Stimulated activated naive CD8-positive, alpha-beta T cell treated with anti-CD3 and anti-CD28 coated beads, Interleukin-15, Interleukin-2, amounts not matched to agents 100 ng/mL and 50 ng/mL, for 24 hours (primary cell): ENCODE data around the gene OPCML.

Experiments
- H3K27ac Mint-ChIP-seq: one replicate; pipeline ENCODE4 v1.8.0; 2021; ENCODE audit warnings: mild to moderate bottlenecking, mixed read lengths
- H3K27me3 Mint-ChIP-seq: one replicate; pipeline ENCODE4 v1.8.0; 2021; ENCODE audit warnings: mixed read lengths
- H3K36me3 Mint-ChIP-seq: one replicate; pipeline ENCODE4 v1.8.0; 2021; ENCODE audit warnings: low read depth, mixed read lengths
- H3K4me1 Mint-ChIP-seq: one replicate; pipeline ENCODE4 v1.8.0; 2021; ENCODE audit warnings: low read depth, mixed read lengths
- H3K4me3 Mint-ChIP-seq: one replicate; pipeline ENCODE4 v1.8.0; 2021; ENCODE audit warnings: mild to moderate bottlenecking, mixed read lengths
- H3K9me3 Mint-ChIP-seq: one replicate; pipeline ENCODE4 v1.8.0; 2021; ENCODE audit warnings: mixed read lengths

Gene OPCML

GRCh38 chr11:132555617-132556016 is 976.7 kb downstream of the OPCML start:
- Mint-ChIP-seq H3K9me3 (peaks cover 14% of the 10 kb centered on the region), H3K4me1 (no peaks in the 10 kb centered on the region), H3K36me3 (no peaks in the 10 kb centered on the region), H3K4me3 (no peak overlapping the region), H3K27ac (no peak overlapping the region), H3K27me3 (peaks cover 4% of the 10 kb centered on the region)

- no peak overlapping the region for H3K4me3 Mint-ChIP-seq
- H3K36me3 Mint-ChIP-seq = no peaks in the 10 kb centered on the region
- H3K9me3 Mint-ChIP-seq = peaks cover 9% of the 10 kb centered on the region
- H3K27ac Mint-ChIP-seq = no peak overlapping the region
- H3K4me1 Mint-ChIP-seq = no peaks in the 10 kb centered on the region
- H3K27me3 Mint-ChIP-seq = no peaks in the 10 kb centered on the region
Measured at GRCh38 chr11:132551016-132551415, 981.3 kb downstream of the OPCML start.

GRCh38 chr11:132549561-132549960 is 982.7 kb downstream of the OPCML start:
- no peaks in the 10 kb centered on the region for H3K27me3 Mint-ChIP-seq
- no peaks in the 10 kb centered on the region for H3K4me1 Mint-ChIP-seq
- H3K36me3 Mint-ChIP-seq = no peaks in the 10 kb centered on the region
- peaks cover 9% of the 10 kb centered on the region for H3K9me3 Mint-ChIP-seq
- no peak overlapping the region for H3K27ac Mint-ChIP-seq
- H3K4me3 Mint-ChIP-seq = no peak overlapping the region

GRCh38 chr11:132549001-132549400 is 983.3 kb downstream of the OPCML start:
- H3K9me3 Mint-ChIP-seq = peaks cover 9% of the 10 kb centered on the region
- H3K27me3 Mint-ChIP-seq = no peaks in the 10 kb centered on the region
- H3K4me1 Mint-ChIP-seq = no peaks in the 10 kb centered on the region
- no peak overlapping the region for H3K4me3 Mint-ChIP-seq
- H3K27ac Mint-ChIP-seq = no peak overlapping the region
- no peaks in the 10 kb centered on the region for H3K36me3 Mint-ChIP-seq

- no peak overlapping the region for H3K27ac Mint-ChIP-seq
- H3K27me3 Mint-ChIP-seq = no peaks in the 10 kb centered on the region
- H3K36me3 Mint-ChIP-seq = no peaks in the 10 kb centered on the region
- H3K4me1 Mint-ChIP-seq = no peaks in the 10 kb centered on the region
- H3K9me3 Mint-ChIP-seq = no peaks in the 10 kb centered on the region
- H3K4me3 Mint-ChIP-seq = no peak overlapping the region
Measured at GRCh38 chr11:132544007-132544406, 988.3 kb downstream of the OPCML start.

- Mint-ChIP-seq H3K9me3 (no peaks in the 10 kb centered on the region), H3K27ac (no peak overlapping the region), H3K27me3 (no peaks in the 10 kb centered on the region)
Measured at GRCh38 chr11:132541794-132542193, 990.5 kb downstream of the OPCML start.

GRCh38 chr11:132540581-132540980 is 991.7 kb downstream of the OPCML start:
- no peak overlapping the region for H3K4me3 Mint-ChIP-seq
- H3K4me1 Mint-ChIP-seq = no peaks in the 10 kb centered on the region
- H3K27me3 Mint-ChIP-seq = no peaks in the 10 kb centered on the region
- no peak overlapping the region for H3K27ac Mint-ChIP-seq
- H3K9me3 Mint-ChIP-seq = no peaks in the 10 kb centered on the region
- H3K36me3 Mint-ChIP-seq = no peaks in the 10 kb centered on the region

More at GRCh38 chr11:132541794-132542193, 990.5 kb downstream of the OPCML start:
- no peaks in the 10 kb centered on the region for H3K4me1 Mint-ChIP-seq
- no peaks in the 10 kb centered on the region for H3K36me3 Mint-ChIP-seq
- H3K4me3 Mint-ChIP-seq = no peak overlapping the region

GRCh38 chr11:132539590-132540368 is 992.5 kb downstream of the OPCML start:
- H3K27ac Mint-ChIP-seq = no peak overlapping the region
- H3K4me3 Mint-ChIP-seq = no peak overlapping the region
- H3K4me1 Mint-ChIP-seq = no peaks in the 10 kb centered on the region
- no peaks in the 10 kb centered on the region for H3K9me3 Mint-ChIP-seq
- H3K27me3 Mint-ChIP-seq = no peaks in the 10 kb centered on the region
- H3K36me3 Mint-ChIP-seq = no peaks in the 10 kb centered on the region

GRCh38 chr11:132538642-132539041 is 993.7 kb downstream of the OPCML start:
- Mint-ChIP-seq H3K36me3 (no peaks in the 10 kb centered on the region), H3K27ac (no peak overlapping the region), H3K4me1 (no peaks in the 10 kb centered on the region), H3K27me3 (peaks cover 2% of the 10 kb centered on the region), H3K4me3 (no peak overlapping the region), H3K9me3 (peaks cover 3% of the 10 kb centered on the region)

GRCh38 chr11:132535830-132536229 is 996.5 kb downstream of the OPCML start:
- Mint-ChIP-seq H3K9me3 (peaks cover 4% of the 10 kb centered on the region), H3K4me1 (no peaks in the 10 kb centered on the region), H3K36me3 (no peaks in the 10 kb centered on the region), H3K27ac (no peak overlapping the region), H3K27me3 (peaks cover 7% of the 10 kb centered on the region), H3K4me3 (no peak overlapping the region)

- Mint-ChIP-seq H3K4me3 (no peak overlapping the region), H3K4me1 (no peaks in the 10 kb centered on the region), H3K27ac (no peak overlapping the region), H3K9me3 (peaks cover 9% of the 10 kb centered on the region), H3K27me3 (peaks cover 7% of the 10 kb centered on the region), H3K36me3 (no peaks in the 10 kb centered on the region)
Measured at GRCh38 chr11:132531921-132532320, 1000.4 kb downstream of the OPCML start.

GRCh38 chr11:132528181-132528580 is 1004.1 kb downstream of the OPCML start:
- Mint-ChIP-seq H3K9me3 (peaks cover 4% of the 10 kb centered on the region), H3K4me1 (no peaks in the 10 kb centered on the region), H3K27me3 (peaks cover 2% of the 10 kb centered on the region), H3K4me3 (no peak overlapping the region), H3K27ac (no peak overlapping the region), H3K36me3 (no peaks in the 10 kb centered on the region)

- Mint-ChIP-seq H3K9me3 (peaks cover 4% of the 10 kb centered on the region), H3K36me3 (no peaks in the 10 kb centered on the region)
Measured at GRCh38 chr11:132523929-132524328, 1008.4 kb downstream of the OPCML start.

GRCh38 chr11:132520199-132520598 is 1012.1 kb downstream of the OPCML start:
- no peaks in the 10 kb centered on the region for H3K4me1 Mint-ChIP-seq
- H3K9me3 Mint-ChIP-seq = peaks cover 4% of the 10 kb centered on the region
- H3K4me3 Mint-ChIP-seq = no peak overlapping the region
- no peaks in the 10 kb centered on the region for H3K27me3 Mint-ChIP-seq
- no peaks in the 10 kb centered on the region for H3K36me3 Mint-ChIP-seq
- H3K27ac Mint-ChIP-seq = no peak overlapping the region

More at GRCh38 chr11:132523929-132524328, 1008.4 kb downstream of the OPCML start:
- no peaks in the 10 kb centered on the region for H3K4me1 Mint-ChIP-seq
- H3K4me3 Mint-ChIP-seq = no peak overlapping the region
- H3K27me3 Mint-ChIP-seq = no peaks in the 10 kb centered on the region
- H3K27ac Mint-ChIP-seq = no peak overlapping the region

- H3K9me3 Mint-ChIP-seq = peaks cover 4% of the 10 kb centered on the region
- no peaks in the 10 kb centered on the region for H3K4me1 Mint-ChIP-seq
- H3K27ac Mint-ChIP-seq = no peak overlapping the region
- no peaks in the 10 kb centered on the region for H3K27me3 Mint-ChIP-seq
- no peak overlapping the region for H3K4me3 Mint-ChIP-seq
- H3K36me3 Mint-ChIP-seq = no peaks in the 10 kb centered on the region
Measured at GRCh38 chr11:132519241-132519815, 1013.0 kb downstream of the OPCML start.
